Transverse colon (tissue), 4 donors: ENCODE data around the gene DRD2.

Experiments used
- CTCF ChIP-seq, 5 experiments: fragments of 200-600 bp in 3 of 5; fragments of 450-650 bp in 2 of 5; sonication (generic) in 3 of 5; IDR thresholded peaks; 1 replicate in 2 of 5; 2 replicates in 3 of 5; pipeline ENCODE4 v1.5.1; 2016 to 2017; ENCODE audit warnings: antibody characterized with exemption in 5 of 5, inconsistent platforms in 3 of 5, mild to moderate bottlenecking in 2 of 5, moderate library complexity in 1 of 5
- POLR2AphosphoS5 ChIP-seq, 3 donors: sonication (generic); formaldehyde crosslinking; IDR thresholded peaks; one replicate each; pipeline ENCODE4 v1.6.1; 2016; ENCODE audit warnings: antibody characterized with exemption in 3 of 3

GRCh38 chr11:113521737-113522517 lies 46.7 kb upstream of the DRD2 start:
- TF ChIP-seq POLR2AphosphoS5 (IDR thresholded peaks at IDR 0.05), result no peak
- no peak for TF ChIP-seq CTCF (IDR thresholded peaks at IDR 0.05)
